Panc1 (cell line): ENCODE results near the gene SHROOM3. TPM values are rescaled to one million over a fixed set of nuclear protein-coding genes. Genes with fewer than 3 reads are reported as not detected.

Experiments used
- ATAC-seq: fragments of 200-7000 bp; cut with Tn5 transposase; 2 replicates; pipeline ENCODE4 v1.9.1; 2020; ENCODE audit warnings: mild to moderate bottlenecking, moderate library complexity
- BruUV-seq: library from RNA; stranded (reverse); fragments of 400-500 nt; replicated peaks from 2 replicates; lab custom pipeline; 2021; lab: Mats Ljungman, UMichigan
- CTCF ChIA-PET: fragments of 300-600 bp; sonication (Branson Sonifier 250); formaldehyde crosslinking; loops from one replicate; lab custom pipeline; 2022; ENCODE audit warnings: antibody characterized with exemption; lab: Charles Lee
- POLR2A ChIA-PET: fragments of 300-600 bp; sonication (Branson Sonifier 250); formaldehyde crosslinking; loops from one replicate; lab custom pipeline; 2022; ENCODE audit warnings: antibody characterized with exemption; lab: Charles Lee
- DNase-seq: peaks from one replicate; pipeline ENCODE4 v3.0.0-alpha.2; 2010; ENCODE audit warnings: low read depth, low spot score
- H3K27ac ChIP-seq: 2 replicates; pipeline ENCODE4 v1.5.1; 2011; ENCODE audit warnings: mild to moderate bottlenecking, low read length, inconsistent platforms
- H3K27me3 ChIP-seq: fragments of 200-500 bp; sonication (Bioruptor generic); 2 replicates; pipeline ENCODE4 v1.6.0; 2014; ENCODE audit warnings: low read length, inconsistent platforms; ENCODE audit not compliant: control insufficient read depth, insufficient read depth
- H3K36me3 ChIP-seq: fragments of 200-500 bp; sonication (Bioruptor generic); 2 replicates; pipeline ENCODE4 v1.5.1; 2014; ENCODE audit warnings: inconsistent platforms, mild to moderate bottlenecking, low read length, moderate library complexity; ENCODE audit not compliant: control insufficient read depth, insufficient read depth
- H3K4me1 ChIP-seq: 2 replicates; pipeline ENCODE4 v1.5.1; 2011; ENCODE audit warnings: inconsistent platforms, mild to moderate bottlenecking, low read length, moderate library complexity; ENCODE audit not compliant: control insufficient read depth, insufficient read depth
- H3K4me3 ChIP-seq, 2 experiments: 2 replicates each; pipeline ENCODE4 v1.5.1; 2011 to 2012; ENCODE audit warnings: low read depth in 2 of 2, low read length in 2 of 2, mild to moderate bottlenecking in 2 of 2, inconsistent platforms in 1 of 2, moderate library complexity in 1 of 2
- H3K9me3 ChIP-seq: fragments of 200-500 bp; sonication (Bioruptor generic); 2 replicates; pipeline ENCODE4 v1.5.1; 2014; ENCODE audit warnings: low read depth, mild to moderate bottlenecking, inconsistent platforms, low read length, moderate library complexity; ENCODE audit not compliant: control insufficient read depth, insufficient read depth
- CTCF ChIP-seq: fragments of 450-650 bp; IDR thresholded peaks from 2 replicates; pipeline ENCODE4 v1.5.1; 2017; ENCODE audit warnings: mild to moderate bottlenecking
- POLR2AphosphoS5 ChIP-seq: IDR thresholded peaks from 2 replicates; pipeline ENCODE4 v1.6.1; 2012; ENCODE audit warnings: mild to moderate bottlenecking, low read depth, low read length, moderate library complexity
- SIN3A ChIP-seq: IDR thresholded peaks from 2 replicates; pipeline ENCODE4 v1.6.1; 2012; ENCODE audit warnings: low read depth, mild to moderate bottlenecking, low read length, moderate library complexity, borderline replicate concordance; ENCODE audit not compliant: insufficient read depth
- TCF7L2 ChIP-seq: IDR thresholded peaks from 2 replicates; pipeline ENCODE4 v1.6.1; 2011; ENCODE audit warnings: mild to moderate bottlenecking, low read depth, low read length, inconsistent platforms
- in situ Hi-C: cut with HindIII; loops from 2 replicates; pipeline ENCODE4 v1.10.0; 2016; ENCODE audit warnings: low sequenced_read_pairs, low pct_unique_long_range_greater_than_20kb
- intact Hi-C: fragments of 100-400 bp; cut with micrococcal nuclease; formaldehyde crosslinking; loops from one replicate; pipeline ENCODE4 v1.10.0; 2022; ENCODE audit not compliant: unreplicated experiment
- total RNA-seq: library from RNA; stranded (reverse); gene quantifications from one replicate; pipeline ENCODE4 v1.2.1, GENCODE V29; 2021; ENCODE audit not compliant: unreplicated experiment
- TF ChIP-seq, protein P1 (sequence below), 2 experiments: IDR thresholded peaks; 2 replicates each; pipeline ENCODE4 v1.6.1; 2011 to 2012; ENCODE audit warnings: low read depth in 2 of 2, control low read depth in 1 of 2, low read length in 1 of 2, mild to moderate bottlenecking in 1 of 2, moderate library complexity in 1 of 2; ENCODE audit not compliant: insufficient read depth in 1 of 2

Gene SHROOM3
- total RNA-seq, 1 experiment from 2014 or later = 7.2 TPM

DNA sequence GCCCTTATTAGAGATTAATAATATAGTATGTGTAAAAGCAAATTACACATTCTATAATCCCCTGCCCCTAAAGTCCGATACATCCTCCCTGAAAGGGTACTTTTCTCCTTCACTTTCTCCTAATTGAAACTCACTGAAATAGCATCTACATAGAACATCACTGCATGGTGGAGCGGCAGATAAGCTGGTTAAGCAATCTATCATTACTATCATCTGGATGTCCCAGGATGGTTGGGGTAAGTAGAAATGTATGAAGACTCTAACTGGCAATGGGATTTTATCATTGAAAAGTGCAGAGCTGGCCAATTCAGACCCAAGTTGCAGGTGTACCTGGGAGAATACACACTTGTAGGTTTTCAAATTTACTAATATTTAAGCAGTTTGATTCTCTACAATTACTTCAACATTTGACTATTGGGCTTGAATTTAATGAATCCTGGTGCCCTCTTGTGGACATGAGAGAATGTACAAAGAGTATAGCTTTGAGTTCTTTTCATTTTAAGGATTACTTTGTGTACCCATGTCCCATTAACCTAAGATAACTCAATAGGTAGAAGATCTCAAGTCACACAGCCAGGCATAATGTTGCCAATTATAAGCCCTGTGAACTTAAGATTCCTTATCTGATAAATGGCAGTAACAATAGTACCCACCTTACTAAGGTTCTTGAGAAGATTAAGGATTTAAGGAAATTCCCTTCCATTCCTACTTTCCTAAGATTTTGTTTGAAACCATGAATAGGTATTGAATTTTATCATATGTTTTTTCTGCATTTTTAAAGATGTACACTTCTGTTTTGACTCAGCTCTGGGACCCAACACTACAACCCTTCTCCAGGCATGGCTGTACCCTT lies 69.8 kb downstream of the SHROOM3 start:
- Histone ChIP-seq H3K4me1 (no peaks in the 10 kb centered on the region), H3K4me3 (no peak overlapping the region), H3K9me3 (no peaks in the 10 kb centered on the region), H3K27me3 (peaks cover 3% of the 10 kb centered on the region), H3K36me3 (no peaks in the 10 kb centered on the region), H3K27ac (no peak overlapping the region)
- POLR2A ChIA-PET = no interaction called here
- TF ChIP-seq POLR2AphosphoS5 = no peak
- TF ChIP-seq SIN3A = no peak
- TF ChIP-seq CTCF = peak; percentile 64; the same call in 1 of the 2 replicates
- 0 out of 2 replicates have a peak, but pooled peaks have one; percentile 68 for ATAC-seq
- in situ Hi-C loops = no loop called here
- BruUV-seq = no TSS peak
- CTCF ChIA-PET = interaction anchor here (0.5 to 1.3 kb wide), 6 partner anchors 20 to 584 kb away, joined by 3 to 7 read pairs (median 4); no protein-coding TSS in a partner anchor
- intact Hi-C loops = loop anchor here (2.0 kb wide), 1 partner anchor 74 kb away; no protein-coding TSS in a partner anchor
- no peak for DNase-seq

DNA sequence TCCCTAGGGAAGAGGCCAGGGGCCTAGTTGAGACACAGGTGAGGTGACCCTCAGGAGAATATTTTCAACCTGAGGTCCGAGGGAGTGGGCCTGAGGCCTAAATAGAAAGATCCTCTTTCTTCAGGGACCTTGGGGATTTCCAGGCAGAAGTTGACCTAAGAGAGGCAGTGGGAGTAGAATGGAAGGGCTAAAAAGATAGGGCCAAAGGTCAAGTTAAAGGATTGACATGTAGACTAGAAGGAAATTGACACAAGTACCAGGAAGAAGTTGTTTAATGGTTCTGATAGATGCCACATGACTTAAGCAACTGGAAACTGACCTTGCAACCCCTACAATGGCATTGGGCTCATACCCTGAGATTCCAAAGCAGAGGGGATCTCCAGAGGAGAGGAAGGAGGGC lies 76.9 kb downstream of the SHROOM3 start:
- intact Hi-C loops (loop anchor here (1.0 to 5.0 kb wide), 2 partner anchors 236 to 530 kb away; no protein-coding TSS in a partner anchor), in situ Hi-C loops (no loop called here)
- ATAC-seq (no peak), DNase-seq (no peak)
- no peaks in the 10 kb centered on the region for H3K9me3 ChIP-seq
- BruUV-seq = no TSS peak
- TF ChIP-seq TCF7L2 = no peak
- H3K27me3 ChIP-seq = no peaks in the 10 kb centered on the region
- no peaks in the 10 kb centered on the region for H3K4me1 ChIP-seq
- no peaks in the 10 kb centered on the region for H3K36me3 ChIP-seq
- CTCF ChIA-PET = no interaction called here
- POLR2A ChIA-PET = no interaction called here
- H3K4me3 ChIP-seq = no peak overlapping the region
- peak overlapping the region; percentile 54; the same call in 1 of the 2 replicates for H3K27ac ChIP-seq

DNA sequence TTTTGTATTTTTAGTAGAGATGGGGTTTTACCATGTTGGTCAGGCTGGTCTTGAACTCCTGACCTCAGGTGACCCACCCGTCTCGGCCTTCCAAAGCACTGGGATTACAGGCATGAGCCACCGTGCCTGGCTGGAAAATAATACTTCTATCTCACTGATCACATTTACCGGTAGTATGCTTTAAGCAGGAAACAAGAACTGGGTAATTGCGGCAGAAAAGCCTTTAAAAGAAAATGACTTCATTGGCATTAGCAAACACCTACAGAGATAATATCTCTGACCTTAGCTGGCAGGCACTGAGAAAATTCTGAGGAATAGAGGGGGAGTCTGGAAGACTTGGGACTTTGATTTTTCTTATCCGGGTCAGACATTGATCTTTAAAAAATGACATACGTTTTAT lies 78.5 kb downstream of the SHROOM3 start:
- BruUV-seq = no TSS peak
- no peak for DNase-seq
- CTCF ChIA-PET = no interaction called here
- no peaks in the 10 kb centered on the region for H3K4me1 ChIP-seq
- TF ChIP-seq CTCF (no peak), TCF7L2 (no peak), SIN3A (no peak), POLR2AphosphoS5 (no peak)
- TF ChIP-seq, protein P1, sequence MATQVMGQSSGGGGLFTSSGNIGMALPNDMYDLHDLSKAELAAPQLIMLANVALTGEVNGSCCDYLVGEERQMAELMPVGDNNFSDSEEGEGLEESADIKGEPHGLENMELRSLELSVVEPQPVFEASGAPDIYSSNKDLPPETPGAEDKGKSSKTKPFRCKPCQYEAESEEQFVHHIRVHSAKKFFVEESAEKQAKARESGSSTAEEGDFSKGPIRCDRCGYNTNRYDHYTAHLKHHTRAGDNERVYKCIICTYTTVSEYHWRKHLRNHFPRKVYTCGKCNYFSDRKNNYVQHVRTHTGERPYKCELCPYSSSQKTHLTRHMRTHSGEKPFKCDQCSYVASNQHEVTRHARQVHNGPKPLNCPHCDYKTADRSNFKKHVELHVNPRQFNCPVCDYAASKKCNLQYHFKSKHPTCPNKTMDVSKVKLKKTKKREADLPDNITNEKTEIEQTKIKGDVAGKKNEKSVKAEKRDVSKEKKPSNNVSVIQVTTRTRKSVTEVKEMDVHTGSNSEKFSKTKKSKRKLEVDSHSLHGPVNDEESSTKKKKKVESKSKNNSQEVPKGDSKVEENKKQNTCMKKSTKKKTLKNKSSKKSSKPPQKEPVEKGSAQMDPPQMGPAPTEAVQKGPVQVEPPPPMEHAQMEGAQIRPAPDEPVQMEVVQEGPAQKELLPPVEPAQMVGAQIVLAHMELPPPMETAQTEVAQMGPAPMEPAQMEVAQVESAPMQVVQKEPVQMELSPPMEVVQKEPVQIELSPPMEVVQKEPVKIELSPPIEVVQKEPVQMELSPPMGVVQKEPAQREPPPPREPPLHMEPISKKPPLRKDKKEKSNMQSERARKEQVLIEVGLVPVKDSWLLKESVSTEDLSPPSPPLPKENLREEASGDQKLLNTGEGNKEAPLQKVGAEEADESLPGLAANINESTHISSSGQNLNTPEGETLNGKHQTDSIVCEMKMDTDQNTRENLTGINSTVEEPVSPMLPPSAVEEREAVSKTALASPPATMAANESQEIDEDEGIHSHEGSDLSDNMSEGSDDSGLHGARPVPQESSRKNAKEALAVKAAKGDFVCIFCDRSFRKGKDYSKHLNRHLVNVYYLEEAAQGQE (IDR thresholded peaks at IDR 0.05; ENCODE audit: insufficient read depth in 1 of 2, low read depth in 2 of 2, low read length in 1 of 2) = no peak
- H3K9me3 ChIP-seq = no peaks in the 10 kb centered on the region
- no peak for ATAC-seq
- POLR2A ChIA-PET = no interaction called here
- intact Hi-C loops = loop anchor here (5.0 kb wide), 1 partner anchor 529 kb away; no protein-coding TSS in a partner anchor
- no peak overlapping the region for H3K27ac ChIP-seq
- no peaks in the 10 kb centered on the region for H3K27me3 ChIP-seq
- H3K36me3 ChIP-seq = no peaks in the 10 kb centered on the region
- H3K4me3 ChIP-seq = no peak overlapping the region
- in situ Hi-C loops = no loop called here
